ENCODE results near the gene NPM1. TPM values are rescaled to one million over a fixed set of nuclear protein-coding genes. Genes with fewer than 3 reads are reported as not detected.

NPM1 gene
- total and polyA plus RNA-seq, 8 donors, result 289 to 3,788 (median 712) TPM

GRCh38 chr5:171340491-171340890 lies 47.2 kb upstream of the NPM1 start:
- Histone ChIP-seq H3K4me1 (peaks cover 3 to 21% (median 10%) of the 10 kb centered on the region in 4 donors), H3K36me3 (no peaks in the 10 kb centered on the region), H3K9me3 (no peaks in the 10 kb centered on the region), H3K27ac (no peak overlapping the region), H3K4me3 (no peak overlapping the region), H3K27me3 (peaks cover 0 to 62% (median 9%) of the 10 kb centered on the region in 3 donors)
- no peak for DNase-seq
- intact Hi-C loops (cut with DNase I; ENCODE audit: low total_unique reads), result no loop called here
- TF ChIP-seq EP300 (IDR thresholded peaks at IDR 0.05) (no peak), POLR2AphosphoS5 (IDR thresholded peaks at IDR 0.05) (no peak), POLR2A (IDR thresholded peaks at IDR 0.05) (no peak), CTCF (IDR thresholded peaks at IDR 0.05) (no peak)
- WGBS, 5 donors, result 24 to 48% (median 40%) methylated on average over 6 of the region's 6 CpGs

GRCh38 chr5:171342362-171343111 lies 45.1 kb upstream of the NPM1 start:
- Histone ChIP-seq H3K27ac (no peak overlapping the region), H3K4me3 (no peak overlapping the region), H3K27me3 (peaks cover 0 to 42% (median 0%) of the 10 kb centered on the region in 3 donors), H3K4me1 (peaks cover 0 to 9% (median 4%) of the 10 kb centered on the region in 4 donors), H3K36me3 (no peaks in the 10 kb centered on the region), H3K9me3 (no peaks in the 10 kb centered on the region)
- peak in 5 of 7 experiments; percentile 32 to 45 (median 35) for TF ChIP-seq CTCF (IDR thresholded peaks at IDR 0.05)
- no peak for TF ChIP-seq EP300 (IDR thresholded peaks at IDR 0.05)
- TF ChIP-seq POLR2A (IDR thresholded peaks at IDR 0.05), result no peak
- intact Hi-C loops (cut with DNase I; ENCODE audit: low total_unique reads), result no loop called here
- WGBS, 5 donors, result 51 to 60% (median 55%) methylated on average over 17 of the region's 17 CpGs
- DNase-seq, result peak; percentile 40 to 81

GRCh38 chr5:171344936-171345608 lies 42.6 kb upstream of the NPM1 start:
- no peak for DNase-seq
- Histone ChIP-seq H3K27me3 (peaks cover 0 to 24% (median 0%) of the 10 kb centered on the region in 3 donors), H3K27ac (no peak overlapping the region), H3K9me3 (no peaks in the 10 kb centered on the region), H3K4me1 (peaks cover 0 to 8% (median 4%) of the 10 kb centered on the region in 4 donors), H3K4me3 (no peak overlapping the region), H3K36me3 (no peaks in the 10 kb centered on the region)
- TF ChIP-seq POLR2A (IDR thresholded peaks at IDR 0.05) (no peak), CTCF (IDR thresholded peaks at IDR 0.05) (no peak), EP300 (IDR thresholded peaks at IDR 0.05) (no peak), POLR2AphosphoS5 (IDR thresholded peaks at IDR 0.05) (no peak)
- intact Hi-C loops (cut with DNase I; ENCODE audit: low total_unique reads), result no loop called here
- WGBS, 5 donors, result 89 to 98% (median 95%) methylated on average over 19 of the region's 19 CpGs

GRCh38 chr5:171351536-171352073 lies 36.0 kb upstream of the NPM1 start:
- Histone ChIP-seq H3K36me3 (no peaks in the 10 kb centered on the region), H3K27me3 (no peaks in the 10 kb centered on the region), H3K27ac (no peak overlapping the region), H3K4me1 (no peaks in the 10 kb centered on the region), H3K9me3 (no peaks in the 10 kb centered on the region), H3K4me3 (no peak overlapping the region)
- TF ChIP-seq EP300 (IDR thresholded peaks at IDR 0.05) (no peak), CTCF (IDR thresholded peaks at IDR 0.05) (no peak), POLR2A (IDR thresholded peaks at IDR 0.05) (no peak), POLR2AphosphoS5 (IDR thresholded peaks at IDR 0.05) (no peak)
- intact Hi-C loops (cut with DNase I; ENCODE audit: low total_unique reads), result no loop called here
- no peak for DNase-seq
- 78 to 94% (median 88%) methylated on average over 7 of the region's 7 CpGs for WGBS, 5 donors
